ENCODE results near the gene RBBP7.

The RBBP7 gene

DNA sequence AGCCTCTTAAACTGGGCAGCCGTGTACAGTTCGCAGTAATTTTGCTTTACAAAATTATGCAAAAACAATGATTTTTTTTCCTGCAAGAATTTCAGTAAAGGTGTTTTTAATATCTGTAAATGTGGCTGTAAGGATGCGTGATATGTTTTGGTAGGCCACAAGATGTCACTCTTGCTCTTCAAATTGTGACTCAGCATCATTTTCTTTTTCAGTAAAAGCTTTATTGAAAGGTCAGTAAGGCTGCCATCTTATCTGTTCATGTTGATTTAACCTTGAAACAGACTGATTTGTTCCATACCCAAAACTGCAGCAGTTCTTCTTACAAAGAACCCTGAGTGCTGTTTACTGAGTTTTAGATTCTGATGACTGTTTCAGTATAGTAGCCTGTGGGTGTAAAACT lies 44.0 kb downstream of the RBBP7 start:
- no peak for DNase-seq (ENCODE audit: insufficient read length, low spot score)
- peak; percentile 96 for FAIRE-seq
- TF ChIP-seq, protein P1, sequence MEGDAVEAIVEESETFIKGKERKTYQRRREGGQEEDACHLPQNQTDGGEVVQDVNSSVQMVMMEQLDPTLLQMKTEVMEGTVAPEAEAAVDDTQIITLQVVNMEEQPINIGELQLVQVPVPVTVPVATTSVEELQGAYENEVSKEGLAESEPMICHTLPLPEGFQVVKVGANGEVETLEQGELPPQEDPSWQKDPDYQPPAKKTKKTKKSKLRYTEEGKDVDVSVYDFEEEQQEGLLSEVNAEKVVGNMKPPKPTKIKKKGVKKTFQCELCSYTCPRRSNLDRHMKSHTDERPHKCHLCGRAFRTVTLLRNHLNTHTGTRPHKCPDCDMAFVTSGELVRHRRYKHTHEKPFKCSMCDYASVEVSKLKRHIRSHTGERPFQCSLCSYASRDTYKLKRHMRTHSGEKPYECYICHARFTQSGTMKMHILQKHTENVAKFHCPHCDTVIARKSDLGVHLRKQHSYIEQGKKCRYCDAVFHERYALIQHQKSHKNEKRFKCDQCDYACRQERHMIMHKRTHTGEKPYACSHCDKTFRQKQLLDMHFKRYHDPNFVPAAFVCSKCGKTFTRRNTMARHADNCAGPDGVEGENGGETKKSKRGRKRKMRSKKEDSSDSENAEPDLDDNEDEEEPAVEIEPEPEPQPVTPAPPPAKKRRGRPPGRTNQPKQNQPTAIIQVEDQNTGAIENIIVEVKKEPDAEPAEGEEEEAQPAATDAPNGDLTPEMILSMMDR (IDR thresholded peaks at IDR 0.05; ENCODE audit: insufficient read depth, missing control alignments) = peak; percentile 37

- no peak for DNase-seq (ENCODE audit: insufficient read length, low spot score)
- TF ChIP-seq, protein P1 (IDR thresholded peaks at IDR 0.05; ENCODE audit: insufficient read depth, missing control alignments) = no peak
- no peak for FAIRE-seq
Observed at GRCh38 chrX:16825264-16826035, 44.7 kb downstream of the RBBP7 start.

GRCh38 chrX:16822723-16823122 lies 47.4 kb downstream of the RBBP7 start:
- DNase-seq (ENCODE audit: insufficient read length, low spot score) = no peak
- no peak for FAIRE-seq
- TF ChIP-seq, protein P1 (IDR thresholded peaks at IDR 0.05; ENCODE audit: insufficient read depth, missing control alignments) = no peak

DNA sequence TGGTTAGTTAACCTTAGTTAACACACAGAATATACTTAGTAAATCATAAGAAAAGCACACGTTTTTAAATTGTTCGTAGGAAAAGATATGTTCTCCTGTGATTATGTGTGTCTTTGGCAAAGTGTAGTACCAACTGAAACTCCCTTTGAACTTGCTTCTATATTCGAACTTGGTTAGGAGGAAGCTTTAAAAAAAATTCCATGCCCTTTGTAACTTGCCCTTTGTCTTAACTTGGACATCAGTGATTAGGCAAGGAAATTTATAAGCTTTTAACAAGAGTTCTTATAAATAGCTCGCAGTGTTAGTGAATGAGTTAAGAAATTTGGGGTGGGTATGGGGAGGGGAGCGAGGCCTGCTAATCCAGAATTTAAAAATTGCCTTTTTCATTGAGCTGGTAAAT lies 50.5 kb downstream of the RBBP7 start:
- FAIRE-seq (no peak), DNase-seq (ENCODE audit: insufficient read length, low spot score) (no peak)
- TF ChIP-seq, protein P1 (IDR thresholded peaks at IDR 0.05; ENCODE audit: insufficient read depth, missing control alignments) = no peak

- FAIRE-seq = no peak
- TF ChIP-seq, protein P1 (IDR thresholded peaks at IDR 0.05; ENCODE audit: insufficient read depth, missing control alignments) = no peak
- no peak for DNase-seq (ENCODE audit: insufficient read length, low spot score)
Observed at GRCh38 chrX:16814597-16814996, 55.6 kb downstream of the RBBP7 start.

DNA sequence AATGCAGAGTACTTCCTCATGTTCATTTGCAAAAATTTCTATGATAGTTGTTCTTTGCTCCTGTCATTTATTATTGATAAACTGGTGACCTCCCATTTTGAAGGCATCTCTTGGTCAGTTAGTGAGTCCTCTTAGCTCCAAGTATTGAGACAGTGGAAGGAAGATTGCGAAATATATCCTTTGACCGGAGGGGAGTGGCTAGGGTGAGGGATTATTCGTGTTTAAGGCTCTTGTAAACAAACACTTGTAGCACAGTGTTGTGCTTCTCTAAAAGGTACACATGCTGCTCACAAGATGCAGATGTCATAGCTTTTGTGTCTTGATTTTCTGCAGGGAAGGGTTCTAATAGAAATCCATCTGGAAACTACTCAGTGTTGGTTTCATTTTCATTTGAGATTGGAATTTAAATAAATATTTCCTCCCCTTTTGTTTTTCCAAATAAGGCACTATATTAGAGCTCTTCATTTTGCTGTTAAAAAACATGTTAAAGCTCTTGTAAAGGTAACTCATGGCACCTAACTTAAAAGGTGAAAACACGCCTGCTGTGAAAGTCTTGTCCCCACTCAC lies 62.1 kb downstream of the RBBP7 start:
- TF ChIP-seq, protein P1 (IDR thresholded peaks at IDR 0.05; ENCODE audit: insufficient read depth, missing control alignments) = no peak
- DNase-seq (ENCODE audit: insufficient read length, low spot score) (no peak), FAIRE-seq (no peak)

GRCh38 chrX:16807548-16807947 lies 62.6 kb downstream of the RBBP7 start:
- TF ChIP-seq, protein P1 (IDR thresholded peaks at IDR 0.05; ENCODE audit: insufficient read depth, missing control alignments) = no peak
- FAIRE-seq = no peak
- no peak for DNase-seq (ENCODE audit: insufficient read length, low spot score)
